Left renal pelvis (tissue), 4 donors: ENCODE measurements around the gene WARS2. TPM values are rescaled to one million over a fixed set of nuclear protein-coding genes. Genes with fewer than 3 reads are reported as not detected.

ENCODE experiments used
- DNase-seq, 4 donors: peaks; one replicate each; pipeline ENCODE4 v3.0.0-alpha.2; 2013; ENCODE audit warnings: low read depth in 4 of 4, low spot score in 3 of 4
- polyA plus RNA-seq, 4 donors: library from polyadenylated mRNA; unstranded; fragments of 120-200 nt; gene quantifications; one replicate each; pipeline ENCODE4 v1.2.1, GENCODE V29; 2013; ENCODE audit not compliant: insufficient read length in 4 of 4

The WARS2 gene
- polyA plus RNA-seq, 4 donors: 14.7 to 24.6 (median 20.3) TPM

- DNase-seq: no peak
Measured at GRCh38 chr1:119001181-119002027, 139.0 kb downstream of the WARS2 start.

GRCh38 chr1:119000371-119001180, 139.9 kb downstream of the WARS2 start:
- no peak for DNase-seq

GRCh38 chr1:118999348-119000071, 140.9 kb downstream of the WARS2 start:
- no peak for DNase-seq

DNA sequence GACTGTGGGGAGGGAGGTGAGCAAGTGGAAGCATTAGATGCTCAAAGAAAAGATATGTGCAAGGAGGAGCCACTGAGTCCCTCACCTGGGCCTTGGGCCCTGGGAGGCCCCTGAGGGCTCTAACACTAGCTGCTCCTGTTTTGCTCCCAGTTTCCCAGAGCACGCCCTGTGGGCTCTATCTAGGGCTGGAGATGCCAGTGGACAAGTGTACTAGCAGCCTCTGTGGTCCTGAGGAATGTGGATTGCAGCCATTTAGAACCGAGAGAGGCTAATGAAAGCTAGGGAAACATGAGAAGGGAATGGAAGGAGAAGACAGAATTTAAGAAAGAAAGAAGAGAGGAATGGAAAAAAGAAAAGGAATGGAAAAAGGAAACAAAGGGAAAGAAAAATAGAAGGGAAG, 142.3 kb downstream of the WARS2 start:
- no peak for DNase-seq

GRCh38 chr1:118997225-118997624, 143.2 kb downstream of the WARS2 start:
- no peak for DNase-seq

DNA sequence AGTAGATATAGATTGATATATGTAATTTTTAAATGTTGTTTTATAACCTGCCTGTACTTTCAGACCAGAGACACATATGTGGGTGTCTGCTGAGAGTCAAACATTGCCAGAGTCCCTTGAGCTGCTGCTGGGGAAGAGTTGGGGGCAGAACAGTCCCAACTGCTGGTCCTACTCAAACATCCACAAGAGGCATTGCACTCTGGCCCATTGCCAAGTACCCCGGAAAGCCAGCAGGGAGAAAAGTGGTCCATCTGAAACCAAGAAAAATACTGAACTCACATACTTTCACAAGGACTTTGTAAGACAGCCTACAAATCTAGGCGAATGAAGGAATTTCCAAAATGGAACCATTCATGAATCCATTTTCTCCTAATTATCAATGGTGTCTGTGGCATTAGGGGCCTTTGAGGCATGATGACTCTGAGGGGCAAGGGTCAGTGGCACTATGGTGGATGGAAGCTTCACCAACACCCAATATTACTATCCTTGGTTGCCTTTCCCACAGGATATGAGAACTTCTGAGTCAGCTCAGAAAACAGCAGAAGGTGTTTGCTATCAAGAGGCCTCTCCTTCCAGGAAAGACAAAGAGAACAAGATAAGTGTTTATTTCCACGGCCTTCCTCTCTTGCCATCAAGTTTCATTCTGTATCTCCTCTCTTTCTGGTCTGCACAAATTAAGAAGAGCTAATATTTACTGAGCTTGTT, 145.0 kb downstream of the WARS2 start:
- no peak for DNase-seq

DNA sequence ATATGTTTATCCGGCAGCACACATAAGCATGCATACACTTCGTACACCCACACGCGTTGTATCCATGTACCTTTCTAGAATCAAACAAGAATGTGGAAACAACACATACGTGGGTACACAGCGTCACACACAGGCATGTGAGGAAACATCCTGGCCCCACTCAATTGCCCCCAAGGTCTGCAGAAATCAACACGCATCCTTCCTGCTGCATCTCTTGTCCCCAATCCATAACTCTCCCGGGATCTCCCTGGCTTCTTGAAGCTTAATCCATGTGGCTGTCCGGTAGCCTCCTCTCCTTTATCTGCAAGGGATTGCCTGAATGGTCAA, 146.8 kb downstream of the WARS2 start:
- DNase-seq: no peak

GRCh38 chr1:118992868-118993699, 147.4 kb downstream of the WARS2 start:
- DNase-seq: no peak

GRCh38 chr1:118992237-118992825, 148.1 kb downstream of the WARS2 start:
- DNase-seq: no peak

- DNase-seq: no peak
Measured at GRCh38 chr1:118991448-118991847, 149.0 kb downstream of the WARS2 start.

DNA sequence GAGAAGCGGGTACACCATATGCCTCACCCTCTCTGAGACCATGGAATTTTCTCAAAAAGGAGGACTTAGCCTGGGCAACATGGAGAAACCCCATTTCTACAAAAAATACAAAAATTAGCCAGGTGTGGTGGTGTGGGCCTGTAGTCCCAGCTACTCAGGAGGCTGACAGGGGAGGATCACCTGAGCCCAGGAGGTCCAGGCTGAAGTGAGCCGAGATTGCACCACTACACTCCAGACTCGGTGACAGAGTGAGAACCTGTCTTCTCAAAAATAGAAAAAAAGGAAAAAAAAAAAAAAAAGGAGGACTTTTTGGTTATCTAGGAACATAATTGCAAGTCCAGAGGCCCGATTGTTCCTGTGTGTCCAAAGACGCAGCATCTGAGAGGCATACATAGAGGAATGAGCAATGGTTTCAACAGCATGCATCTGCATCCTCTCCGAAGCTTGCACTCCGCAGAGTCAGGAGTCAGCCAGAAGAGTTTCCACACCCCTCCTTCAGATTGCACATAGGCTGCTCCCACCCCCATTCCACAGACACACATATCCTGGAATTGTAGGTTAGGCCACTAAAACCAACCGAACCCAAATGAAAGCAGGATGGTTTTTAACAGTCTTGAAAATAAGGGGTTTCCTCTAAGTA, 149.8 kb downstream of the WARS2 start:
- no peak for DNase-seq

DNA sequence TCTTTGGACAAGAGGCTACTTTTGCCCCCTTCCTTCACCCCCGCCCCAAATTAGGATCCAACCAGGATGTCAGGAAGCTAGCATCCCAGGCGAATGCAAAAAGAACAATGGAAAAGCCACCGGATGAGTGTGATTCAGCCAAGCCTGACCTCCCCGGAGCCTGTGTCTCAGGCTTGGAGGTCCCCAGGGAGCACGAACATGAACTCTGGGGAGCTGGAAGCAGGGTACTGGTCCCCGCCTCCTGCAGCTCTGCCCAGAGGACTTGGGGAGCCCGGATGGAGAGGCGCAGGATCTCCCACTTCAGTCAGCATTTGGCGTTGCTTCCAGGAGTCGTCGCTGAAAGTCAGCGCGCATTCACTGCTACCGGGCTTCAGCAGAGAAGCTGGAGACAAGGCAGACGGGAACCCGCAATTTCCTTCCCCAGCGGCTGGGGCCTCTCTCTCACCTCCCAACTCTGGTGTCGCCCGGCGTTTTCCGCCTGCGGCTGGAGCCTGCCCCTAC, 150.5 kb downstream of the WARS2 start:
- no peak for DNase-seq

GRCh38 chr1:118989006-118989815, 151.2 kb downstream of the WARS2 start:
- no peak for DNase-seq

DNA sequence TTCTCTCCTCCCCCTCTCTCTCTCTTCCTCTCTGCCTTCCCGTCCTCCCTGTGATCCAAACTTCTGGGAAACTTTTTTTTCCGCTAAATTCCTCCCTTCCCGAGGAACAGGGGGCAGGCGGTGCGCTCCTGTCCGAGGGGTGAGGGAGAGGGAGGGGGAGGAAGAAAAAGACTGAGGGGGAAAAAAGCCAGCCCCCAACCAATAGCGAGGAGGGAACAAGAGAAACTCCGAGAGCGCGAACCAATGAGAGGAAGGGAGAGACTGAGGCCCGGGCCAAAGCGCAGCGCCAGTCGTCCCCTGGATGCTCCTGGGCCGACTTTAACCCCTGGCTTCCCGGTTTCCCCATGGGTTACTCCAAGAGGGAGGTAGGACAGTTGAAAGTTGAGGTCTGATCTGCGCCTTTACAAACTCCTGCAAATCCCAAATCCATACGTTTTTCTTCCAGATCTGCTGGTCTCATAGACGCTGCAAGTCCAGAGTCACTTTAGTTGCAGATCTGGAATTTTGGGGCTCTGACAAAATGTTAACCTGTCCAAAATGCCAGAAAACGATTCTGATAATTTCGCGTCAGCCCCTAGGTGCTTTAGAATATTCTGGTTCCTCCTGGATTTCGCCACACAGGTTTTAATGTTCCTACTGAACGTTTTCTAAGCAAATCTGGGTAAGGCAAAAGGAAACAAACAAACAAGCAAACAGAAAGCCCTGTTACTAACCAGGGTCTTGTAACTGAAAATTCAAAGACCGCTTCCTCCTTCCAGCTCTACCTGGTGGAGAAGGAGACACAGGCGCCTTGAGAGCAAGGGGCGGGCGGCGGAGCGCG, 152.1 kb downstream of the WARS2 start, which contains the start of gene TBX15:
Gene TBX15, minus strand, starts transcription at position 158 of the 820 bp plus-strand sequence. CDS start 548 bp downstream, outside the sequence.
- no peak for DNase-seq

GRCh38 chr1:118987468-118988185, 152.8 kb downstream of the WARS2 start:
- DNase-seq: no peak
